ENCODE measurements around the gene CRYBB1.

DNA sequence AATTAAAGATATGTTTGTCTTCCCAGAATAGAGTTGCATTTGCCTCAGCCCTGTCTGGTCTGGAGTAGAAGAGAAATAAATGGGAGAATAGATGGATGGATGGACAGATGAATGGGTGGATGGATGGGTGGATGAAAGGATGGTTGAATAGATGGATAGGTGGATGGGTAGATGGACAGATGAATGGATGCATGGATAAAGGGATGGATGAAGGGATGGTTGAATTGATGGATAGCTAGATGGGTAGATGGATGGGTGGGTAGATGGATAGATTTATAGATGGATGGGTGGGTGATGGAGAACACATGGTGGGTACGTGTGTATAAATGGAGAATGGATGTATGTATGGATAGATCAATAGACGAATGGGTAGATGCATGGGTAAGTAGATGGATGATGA lies 8.5 kb downstream of the CRYBB1 start:
- TF ChIP-seq, protein P1, sequence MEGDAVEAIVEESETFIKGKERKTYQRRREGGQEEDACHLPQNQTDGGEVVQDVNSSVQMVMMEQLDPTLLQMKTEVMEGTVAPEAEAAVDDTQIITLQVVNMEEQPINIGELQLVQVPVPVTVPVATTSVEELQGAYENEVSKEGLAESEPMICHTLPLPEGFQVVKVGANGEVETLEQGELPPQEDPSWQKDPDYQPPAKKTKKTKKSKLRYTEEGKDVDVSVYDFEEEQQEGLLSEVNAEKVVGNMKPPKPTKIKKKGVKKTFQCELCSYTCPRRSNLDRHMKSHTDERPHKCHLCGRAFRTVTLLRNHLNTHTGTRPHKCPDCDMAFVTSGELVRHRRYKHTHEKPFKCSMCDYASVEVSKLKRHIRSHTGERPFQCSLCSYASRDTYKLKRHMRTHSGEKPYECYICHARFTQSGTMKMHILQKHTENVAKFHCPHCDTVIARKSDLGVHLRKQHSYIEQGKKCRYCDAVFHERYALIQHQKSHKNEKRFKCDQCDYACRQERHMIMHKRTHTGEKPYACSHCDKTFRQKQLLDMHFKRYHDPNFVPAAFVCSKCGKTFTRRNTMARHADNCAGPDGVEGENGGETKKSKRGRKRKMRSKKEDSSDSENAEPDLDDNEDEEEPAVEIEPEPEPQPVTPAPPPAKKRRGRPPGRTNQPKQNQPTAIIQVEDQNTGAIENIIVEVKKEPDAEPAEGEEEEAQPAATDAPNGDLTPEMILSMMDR (IDR thresholded peaks at IDR 0.05), result no peak
- TF ChIP-seq EP300 (IDR thresholded peaks at IDR 0.05), result no peak
